GM18526 (cell line): ENCODE measurements around the gene SIPA1L2.

Experiments
- POLR2A ChIP-seq: IDR thresholded peaks from 3 replicates; pipeline ENCODE4 v1.6.1; 2011; ENCODE audit not compliant: insufficient read length; ENCODE audit errors: extremely low read depth

The SIPA1L2 gene

DNA sequence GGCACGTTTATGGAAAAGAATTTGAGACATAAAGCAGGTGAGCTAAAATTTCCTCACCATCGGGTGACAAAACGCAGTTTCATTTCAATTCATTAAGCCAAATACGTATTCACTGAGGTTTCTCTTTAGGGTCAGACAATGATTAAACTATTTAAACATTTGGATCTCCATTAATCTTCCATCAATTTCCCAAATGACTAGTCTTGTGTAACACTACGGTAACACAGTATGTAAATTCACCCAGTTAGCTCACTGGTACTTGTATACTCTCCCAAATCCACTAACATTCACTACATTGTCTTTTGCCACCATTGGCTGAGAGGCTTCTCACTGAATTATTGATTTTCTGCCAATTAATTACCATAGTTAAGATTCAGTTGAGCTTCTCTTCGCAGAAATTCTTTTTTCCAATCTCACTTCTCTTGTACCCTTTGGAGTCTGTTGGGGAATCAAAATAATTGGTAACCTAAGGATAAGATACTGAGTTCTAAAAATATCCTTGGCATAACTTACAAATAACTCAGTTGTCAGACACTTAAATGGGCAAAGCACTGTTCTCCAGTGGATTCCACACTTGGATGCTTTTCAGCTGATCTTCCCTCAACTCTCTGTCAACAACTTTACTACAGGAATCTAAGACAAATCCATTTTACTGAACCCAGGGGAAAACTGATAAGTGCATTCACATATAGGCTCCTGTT, 40.7 kb downstream of the SIPA1L2 start:
- TF ChIP-seq POLR2A: no peak

DNA sequence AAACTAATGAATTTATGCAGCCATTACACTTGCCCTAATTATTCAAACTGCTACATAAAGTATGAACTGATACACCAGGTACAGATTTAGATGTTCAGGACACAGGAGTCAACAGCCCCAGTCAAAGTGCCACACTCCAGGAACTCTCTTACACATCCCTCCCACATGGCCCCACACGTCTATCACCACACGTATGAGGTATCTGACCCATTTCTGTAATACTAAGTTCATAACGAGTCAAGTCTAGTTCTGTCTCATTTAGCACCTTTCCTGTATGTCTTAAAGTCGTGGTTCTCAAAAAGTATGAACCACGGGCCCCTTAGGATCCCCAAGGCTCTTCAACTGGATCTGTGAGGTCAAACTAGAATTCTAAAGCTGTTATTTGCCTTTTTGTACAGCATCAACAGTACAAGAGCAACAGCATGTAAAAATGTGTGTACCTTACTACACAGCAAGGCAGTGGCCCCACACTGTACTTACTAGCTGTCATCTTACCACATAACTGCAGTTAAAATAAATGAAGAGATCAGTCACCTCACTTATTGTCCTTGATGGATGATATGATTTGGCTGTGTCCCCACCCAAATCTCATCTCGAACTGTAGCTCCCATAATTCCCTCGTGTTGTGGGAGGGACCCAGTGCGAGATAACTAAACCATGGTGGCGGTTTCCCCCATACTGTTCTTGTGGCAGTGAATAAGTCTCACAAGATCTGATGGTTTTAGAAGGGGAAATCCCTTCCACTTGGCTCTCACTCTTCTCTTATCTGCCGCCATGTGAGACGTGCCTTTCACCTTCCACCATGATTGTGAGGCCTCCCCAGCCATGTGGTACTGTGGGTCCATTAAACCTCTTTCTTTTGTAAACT, 42.6 kb downstream of the SIPA1L2 start:
- no peak for TF ChIP-seq POLR2A

DNA sequence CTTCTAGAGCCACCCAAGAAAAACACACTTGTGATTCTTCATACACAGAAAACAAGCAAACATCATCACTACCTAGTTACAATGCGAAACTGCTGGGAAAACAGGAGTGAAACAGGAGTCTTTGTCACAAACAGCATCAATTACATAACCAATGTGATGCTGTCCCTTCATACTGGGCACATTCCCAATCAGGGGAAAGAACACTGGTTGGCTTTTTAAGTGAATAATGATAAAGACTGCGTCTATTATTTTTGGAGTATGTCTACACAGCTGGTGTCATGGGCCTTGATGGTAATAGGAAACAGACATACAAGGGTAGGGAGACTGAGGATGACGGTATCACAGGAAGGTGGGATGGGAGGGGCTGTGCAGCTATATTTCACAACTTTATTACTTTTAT, 43.3 kb downstream of the SIPA1L2 start:
- TF ChIP-seq POLR2A: no peak

DNA sequence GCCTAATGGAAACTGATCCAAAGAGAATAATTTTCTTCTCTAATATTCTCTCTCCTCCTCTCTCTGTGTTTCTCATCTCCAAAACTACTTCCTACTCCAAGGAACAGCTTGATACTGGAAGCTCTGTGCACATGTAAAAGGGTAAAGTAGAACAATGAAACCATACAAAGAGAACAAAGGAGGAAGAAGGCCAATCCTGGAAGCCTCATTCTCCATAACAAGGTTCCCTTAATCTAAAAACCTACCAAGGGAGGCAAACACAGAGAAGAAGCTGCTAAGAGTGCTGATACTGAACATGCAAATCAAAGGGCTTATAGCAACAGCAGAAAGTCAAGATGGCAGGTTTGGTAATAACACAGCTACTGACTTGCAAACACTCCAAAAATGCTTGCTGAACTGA, 44.4 kb downstream of the SIPA1L2 start:
- TF ChIP-seq POLR2A: no peak

GRCh38 chr1:232581932-232582331, 48.0 kb downstream of the SIPA1L2 start:
- no peak for TF ChIP-seq POLR2A
